Muscle of back (tissue), 11 donors: ENCODE data around the gene SPATA33. TPM values are rescaled to one million over a fixed set of nuclear protein-coding genes. Genes with fewer than 3 reads are reported as not detected.
"Not testable (repeated sequence)": the region's sequence is repeated elsewhere in the genome, so short reads cannot be mapped to it uniquely, and the experiment has no call there.

Experiments used
- DNase-seq, 3 donors: peaks; one replicate each; pipeline versions ENCODE4 v3.0.0 to v3.0.0-alpha.2; 2013
- polyA plus RNA-seq, 10 donors: library from polyadenylated mRNA; unstranded; fragments of 120-200 nt; gene quantifications; one replicate each; pipeline ENCODE4 v1.2.1, GENCODE V29; 2013; ENCODE audit not compliant: insufficient read length in 10 of 10

SPATA33 gene
- polyA plus RNA-seq, 10 donors: 3.0 to 6.1 (median 4.2) TPM

GRCh38 chr16:89691986-89692569 is 34.4 kb downstream of the SPATA33 start:
- DNase-seq: no peak

- no peak for DNase-seq
These were observed 35.7 kb downstream of the SPATA33 start for GRCh38 chr16:89693289-89693731.

GRCh38 chr16:89693931-89694783 is 36.5 kb downstream of the SPATA33 start:
- no peak for DNase-seq

GRCh38 chr16:89694784-89695085 is 37.1 kb downstream of the SPATA33 start:
- DNase-seq: not testable (repeated sequence)

GRCh38 chr16:89695086-89695874 is 37.6 kb downstream of the SPATA33 start:
- no peak for DNase-seq

GRCh38 chr16:89695875-89696669 is 38.4 kb downstream of the SPATA33 start:
- no peak for DNase-seq

- no peak for DNase-seq
These were observed 39.1 kb downstream of the SPATA33 start for GRCh38 chr16:89696670-89697128.

GRCh38 chr16:89697161-89697615 is 39.6 kb downstream of the SPATA33 start:
- DNase-seq: peak in 1 of 3 donors; percentile 75

GRCh38 chr16:89697616-89698331 is 40.1 kb downstream of the SPATA33 start:
- peak in 1 of 3 donors; percentile 60 for DNase-seq

GRCh38 chr16:89698717-89699116 is 41.1 kb downstream of the SPATA33 start:
- DNase-seq: not testable (repeated sequence)

GRCh38 chr16:89699629-89700099 is 42.0 kb downstream of the SPATA33 start:
- not testable (repeated sequence) for DNase-seq

GRCh38 chr16:89700100-89700648 is 42.5 kb downstream of the SPATA33 start:
- peak; percentile 91 to 94 (median 93) for DNase-seq

GRCh38 chr16:89700649-89701424 is 43.2 kb downstream of the SPATA33 start:
- peak in 1 of 3 donors; percentile 75 for DNase-seq

GRCh38 chr16:89701425-89702406 is 44.1 kb downstream of the SPATA33 start, which contains the start of gene SPATA2L:
SPATA2L (minus strand) TSS chr16:89701705; CDS start chr16:89701232, 473 bp downstream.
- peak; percentile 61 to 88 (median 85) for DNase-seq

GRCh38 chr16:89704281-89704680 is 46.6 kb downstream of the SPATA33 start:
- DNase-seq: no peak

- no peak for DNase-seq
These were observed 47.4 kb downstream of the SPATA33 start for GRCh38 chr16:89705006-89705405.

GRCh38 chr16:89706518-89707260 is 49.1 kb downstream of the SPATA33 start:
- no peak for DNase-seq
